ENCODE results near the gene MYCBP.
"Not testable (repeated sequence)": the region's sequence is repeated elsewhere in the genome, so short reads cannot be mapped to it uniquely, and the experiment has no call there.

MYCBP gene

GRCh38 chr1:38865112-38865715 lies 7.9 kb downstream of the MYCBP start:
- DNase-seq, result no peak

- no peak for DNase-seq
Observed at GRCh38 chr1:38860454-38860795, 12.7 kb downstream of the MYCBP start.

- peak; percentile 97 for DNase-seq
Observed at GRCh38 chr1:38859561-38860453, 13.3 kb downstream of the MYCBP start, which contains the start of gene RRAGC. Gene RRAGC (minus strand): TSS chr1:38859772. CDS start chr1:38859646, 126 bp downstream.

GRCh38 chr1:38858833-38859560 lies 14.2 kb downstream of the MYCBP start:
- DNase-seq, result peak; percentile 38 to 51

- DNase-seq, result no peak
Observed at GRCh38 chr1:38852780-38853179, 20.4 kb downstream of the MYCBP start.

- no peak for DNase-seq
Observed at GRCh38 chr1:38848071-38848470, 25.1 kb downstream of the MYCBP start.

GRCh38 chr1:38846210-38846609 lies 26.9 kb downstream of the MYCBP start:
- DNase-seq, result no peak

- DNase-seq, result not testable (repeated sequence)
Observed at GRCh38 chr1:38845088-38845487, 28.1 kb downstream of the MYCBP start.

GRCh38 chr1:38840281-38840680 lies 32.9 kb downstream of the MYCBP start:
- DNase-seq, result no peak

- no peak for DNase-seq
Observed at GRCh38 chr1:38839363-38839762, 33.8 kb downstream of the MYCBP start.

- not testable (repeated sequence) for DNase-seq
Observed at GRCh38 chr1:38836316-38836715, 36.8 kb downstream of the MYCBP start.

- peak; percentile 39 to 44 for DNase-seq
Observed at GRCh38 chr1:38834937-38835827, 38.0 kb downstream of the MYCBP start.

- DNase-seq, result no peak
Observed at GRCh38 chr1:38834221-38834782, 38.8 kb downstream of the MYCBP start.

- no peak for DNase-seq
Observed at GRCh38 chr1:38833146-38833545, 40.0 kb downstream of the MYCBP start.

GRCh38 chr1:38832370-38832734 lies 40.8 kb downstream of the MYCBP start:
- DNase-seq, result no peak

GRCh38 chr1:38831731-38832369 lies 41.3 kb downstream of the MYCBP start:
- DNase-seq, result no peak

- no peak for DNase-seq
Observed at GRCh38 chr1:38829368-38829767, 43.8 kb downstream of the MYCBP start.

- no peak for DNase-seq
Observed at GRCh38 chr1:38827318-38827717, 45.8 kb downstream of the MYCBP start.

GRCh38 chr1:38826886-38827285 lies 46.3 kb downstream of the MYCBP start:
- DNase-seq, result no peak

GRCh38 chr1:38826262-38826661 lies 46.9 kb downstream of the MYCBP start:
- DNase-seq, result no peak

GRCh38 chr1:38820860-38821259 lies 52.3 kb downstream of the MYCBP start:
- DNase-seq, result no peak

- DNase-seq, result no peak
Observed at GRCh38 chr1:38819516-38819915, 53.6 kb downstream of the MYCBP start.

All from stimulated activated CD4-positive, alpha-beta T cell treated with anti-CD3 and anti-CD28 coated beads, Interleukin-2, amount 100 ng/mL, for 48 hours (primary cell).